Islet precursor cell (in vitro differentiated cells): ENCODE measurements around the gene POLQ.
"Not testable (repeated sequence)": the region's sequence is repeated elsewhere in the genome, so short reads cannot be mapped to it uniquely, and the experiment has no call there.

Source experiments
- DNase-seq: peaks from one replicate; pipeline ENCODE4 v3.0.0-alpha.2; 2018

POLQ gene

GRCh38 chr3:121414924-121415323 lies 130.9 kb downstream of the POLQ start:
- no peak for DNase-seq

GRCh38 chr3:121411523-121411922 lies 134.3 kb downstream of the POLQ start:
- DNase-seq: no peak

GRCh38 chr3:121405631-121406030 lies 140.2 kb downstream of the POLQ start:
- DNase-seq: no peak

- no peak for DNase-seq
Measured at GRCh38 chr3:121399820-121400219, 146.0 kb downstream of the POLQ start.

- not testable (repeated sequence) for DNase-seq
Measured at GRCh38 chr3:121398051-121398450, 147.7 kb downstream of the POLQ start.

- DNase-seq: not testable (repeated sequence)
Measured at GRCh38 chr3:121395967-121396366, 149.8 kb downstream of the POLQ start.

GRCh38 chr3:121388308-121388707 lies 157.5 kb downstream of the POLQ start:
- DNase-seq: not testable (repeated sequence)
